DOHH2 (cell line): ENCODE results near the gene ACER3.

ENCODE experiments used
- CTCF ChIP-seq: fragments of 200-600 bp; sonication (generic); IDR thresholded peaks from one replicate; pipeline ENCODE4 v1.5.1; 2014; ENCODE audit warnings: antibody characterized with exemption, mild to moderate bottlenecking, low read depth, low read length; ENCODE audit not compliant: poor library complexity, severe bottlenecking
- EZH2phosphoT487 ChIP-seq: fragments of 200-600 bp; sonication (generic); IDR thresholded peaks from 2 replicates; pipeline ENCODE4 v1.6.1; 2017; ENCODE audit warnings: borderline replicate concordance, mild to moderate bottlenecking, antibody characterized with exemption, low read length, moderate library complexity, mixed read lengths

GRCh38 chr11:77053217-77054015 is 192.7 kb downstream of the ACER3 start:
- TF ChIP-seq CTCF (no peak), EZH2phosphoT487 (no peak)
